Upper lobe of left lung (tissue), 6 donors: ENCODE results near the gene ADIPOR1. TPM values are rescaled to one million over a fixed set of nuclear protein-coding genes. Genes with fewer than 3 reads are reported as not detected.
"Not testable (repeated sequence)": the region's sequence is repeated elsewhere in the genome, so short reads cannot be mapped to it uniquely, and the experiment has no call there.

Experiments
- ATAC-seq, 2 donors: fragments of 200-7000 bp; cut with Tn5 transposase; one replicate each; pipeline ENCODE4 v1.9.1; 2022; ENCODE audit warnings: mild to moderate bottlenecking in 2 of 2, moderate library complexity in 2 of 2; ENCODE audit not compliant: low FRiP score in 2 of 2
- DNase-seq, 2 donors: peaks; one replicate each; pipeline ENCODE4 v3.0.0-alpha.2; 2019 to 2020
- H3K27ac ChIP-seq, 4 donors: fragments of 200-600 bp; sonication (generic); one replicate each; pipeline ENCODE4 v1.5.1; 2016 to 2019
- H3K27me3 ChIP-seq, 4 donors: fragments of 200-600 bp; sonication (generic); one replicate each; pipeline ENCODE4 v1.5.1; 2017 to 2019
- H3K36me3 ChIP-seq, 4 donors: fragments of 200-600 bp; sonication (generic); one replicate each; pipeline ENCODE4 v1.5.1; 2016 to 2019
- H3K4me1 ChIP-seq, 4 donors: fragments of 200-600 bp; sonication (generic); one replicate each; pipeline ENCODE4 v1.5.1; 2018 to 2019
- H3K4me3 ChIP-seq, 4 donors: fragments of 200-600 bp; sonication (generic); one replicate each; pipeline ENCODE4 v1.5.1; 2017 to 2019; ENCODE audit warnings: mild to moderate bottlenecking in 2 of 4, moderate library complexity in 1 of 4
- H3K9me3 ChIP-seq, 4 donors: fragments of 200-600 bp; sonication (generic); one replicate each; pipeline ENCODE4 v1.5.1; 2018 to 2019
- EP300 ChIP-seq, 4 donors: sonication (generic); formaldehyde crosslinking; IDR thresholded peaks; one replicate each; pipeline ENCODE4 v1.5.1; 2017; ENCODE audit warnings: antibody characterized with exemption in 4 of 4, control low read depth in 2 of 4
- POLR2A ChIP-seq, 4 donors: fragments of 450-650 bp; IDR thresholded peaks; one replicate each; pipeline ENCODE4 v1.5.1; 2016 to 2017; ENCODE audit warnings: antibody characterized with exemption in 4 of 4, mild to moderate bottlenecking in 2 of 4
- POLR2AphosphoS5 ChIP-seq, 2 donors: sonication (generic); formaldehyde crosslinking; IDR thresholded peaks; one replicate each; pipeline ENCODE4 v1.5.1; 2017; ENCODE audit warnings: antibody characterized with exemption in 2 of 2
- WGBS, 2 donors: methylation state at CpG; one replicate each; pipeline ENCODE4 v1.1.5; 2017 to 2018; 5-methylcytosine and 5-hydroxymethylcytosine counted together
- total RNA-seq, 6 donors: library from RNA; depleted of rRNA in 4 of 6; stranded (reverse); fragments of >200 nt in 4 of 6; gene quantifications; one replicate each; pipeline versions ENCODE4 v1.1.0 to v1.2.1, GENCODE V29; 2016 to 2021
- TF ChIP-seq, protein P1 (sequence below), 6 experiments: fragments of 450-650 bp in 4 of 6; fragments of 200-600 bp in 2 of 6; sonication (generic) in 2 of 6; IDR thresholded peaks; one replicate each; pipeline ENCODE4 v1.5.1; 2016 to 2019; ENCODE audit warnings: antibody characterized with exemption in 6 of 6
- donor health status: DM: no; HTN: no; CAD: no; lungs with moderate emphysema.
- donor health status: DM: no; HTN: yes; CAD: no; lungs with severe emphysema.

The ADIPOR1 gene
- total RNA-seq, 6 donors from 2014 or later = 57.6 to 157 (median 125) TPM

DNA sequence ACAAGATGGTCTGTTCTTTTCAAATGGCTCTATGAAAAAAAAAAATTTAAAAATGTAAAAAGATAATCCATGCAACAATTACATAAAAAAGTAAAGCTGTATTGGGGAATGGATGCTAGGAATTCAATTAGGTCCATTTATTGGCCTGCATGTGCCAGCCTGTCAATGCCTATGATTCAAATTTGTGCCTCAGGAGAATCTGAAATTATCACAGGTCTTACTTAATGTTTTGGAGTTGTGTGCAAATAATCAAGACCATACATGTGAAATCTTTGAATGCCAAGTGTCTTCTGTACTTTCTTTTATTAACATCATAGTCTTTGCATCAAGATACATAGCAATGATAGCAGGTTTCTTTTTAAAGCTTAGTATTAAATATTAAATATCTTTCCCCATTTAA, 17.6 kb downstream of the ADIPOR1 start:
- DNase-seq (no peak), ATAC-seq (no peak)
- Histone ChIP-seq H3K4me3 (no peak overlapping the region), H3K27me3 (no peaks in the 10 kb centered on the region), H3K9me3 (no peaks in the 10 kb centered on the region), H3K27ac (no peak overlapping the region), H3K36me3 (peaks cover 38 to 65% (median 54%) of the 10 kb centered on the region in 4 donors), H3K4me1 (no peaks in the 10 kb centered on the region)
- TF ChIP-seq, protein P1, sequence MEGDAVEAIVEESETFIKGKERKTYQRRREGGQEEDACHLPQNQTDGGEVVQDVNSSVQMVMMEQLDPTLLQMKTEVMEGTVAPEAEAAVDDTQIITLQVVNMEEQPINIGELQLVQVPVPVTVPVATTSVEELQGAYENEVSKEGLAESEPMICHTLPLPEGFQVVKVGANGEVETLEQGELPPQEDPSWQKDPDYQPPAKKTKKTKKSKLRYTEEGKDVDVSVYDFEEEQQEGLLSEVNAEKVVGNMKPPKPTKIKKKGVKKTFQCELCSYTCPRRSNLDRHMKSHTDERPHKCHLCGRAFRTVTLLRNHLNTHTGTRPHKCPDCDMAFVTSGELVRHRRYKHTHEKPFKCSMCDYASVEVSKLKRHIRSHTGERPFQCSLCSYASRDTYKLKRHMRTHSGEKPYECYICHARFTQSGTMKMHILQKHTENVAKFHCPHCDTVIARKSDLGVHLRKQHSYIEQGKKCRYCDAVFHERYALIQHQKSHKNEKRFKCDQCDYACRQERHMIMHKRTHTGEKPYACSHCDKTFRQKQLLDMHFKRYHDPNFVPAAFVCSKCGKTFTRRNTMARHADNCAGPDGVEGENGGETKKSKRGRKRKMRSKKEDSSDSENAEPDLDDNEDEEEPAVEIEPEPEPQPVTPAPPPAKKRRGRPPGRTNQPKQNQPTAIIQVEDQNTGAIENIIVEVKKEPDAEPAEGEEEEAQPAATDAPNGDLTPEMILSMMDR (IDR thresholded peaks at IDR 0.05) = no peak
- TF ChIP-seq POLR2AphosphoS5 (IDR thresholded peaks at IDR 0.05) (no peak), POLR2A (IDR thresholded peaks at IDR 0.05) (no peak), EP300 (IDR thresholded peaks at IDR 0.05) (no peak)

DNA sequence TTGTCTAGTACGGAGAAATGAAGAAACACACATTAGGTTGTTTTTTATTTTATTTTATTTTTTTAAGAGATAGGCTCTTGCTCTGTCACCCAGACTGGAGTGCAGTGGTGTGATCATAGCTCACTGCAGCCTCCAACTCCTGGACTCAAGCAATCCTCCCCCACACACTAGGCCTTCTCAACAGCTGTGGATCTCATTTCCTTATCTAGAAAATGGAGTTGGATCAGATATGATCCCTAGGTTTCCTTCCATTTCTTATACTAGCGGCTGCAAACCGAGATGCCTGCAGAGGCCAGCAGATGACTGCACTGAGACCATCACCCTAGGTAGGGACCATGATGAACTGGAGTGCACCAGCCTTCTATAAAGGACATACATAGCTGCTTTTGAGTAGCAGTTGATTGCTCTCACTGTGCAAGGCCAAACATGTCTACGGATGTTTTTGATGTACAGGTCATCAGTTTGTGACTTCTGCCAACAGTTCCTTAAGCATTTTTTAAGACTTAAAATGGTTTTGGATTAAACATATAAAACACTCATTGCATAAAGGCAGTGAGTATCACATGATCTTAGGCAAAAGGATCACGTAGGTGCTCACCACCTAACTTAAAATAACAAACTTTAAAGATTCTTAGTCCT, 19.7 kb downstream of the ADIPOR1 start:
- peaks cover 23 to 43% (median 33%) of the 10 kb centered on the region in 4 donors for H3K36me3 ChIP-seq
- no peak overlapping the region for H3K27ac ChIP-seq
- no peaks in the 10 kb centered on the region for H3K4me1 ChIP-seq
- H3K27me3 ChIP-seq = no peaks in the 10 kb centered on the region
- DNase-seq (no peak), ATAC-seq (no peak)
- H3K9me3 ChIP-seq = no peaks in the 10 kb centered on the region
- TF ChIP-seq POLR2AphosphoS5 (IDR thresholded peaks at IDR 0.05) = no peak
- no peak for TF ChIP-seq POLR2A (IDR thresholded peaks at IDR 0.05)
- no peak for TF ChIP-seq EP300 (IDR thresholded peaks at IDR 0.05)
- TF ChIP-seq, protein P1 (IDR thresholded peaks at IDR 0.05) = no peak
- WGBS, 2 donors = 72 to 83% methylated on average over 5 of the region's 5 CpGs
- no peak overlapping the region for H3K4me3 ChIP-seq

- 67 to 83% methylated on average over 1 of the region's 6 CpGs for WGBS, 2 donors
- not testable (repeated sequence) for H3K27me3 ChIP-seq, H3K9me3 ChIP-seq, DNase-seq, H3K27ac ChIP-seq, ATAC-seq, H3K4me3 ChIP-seq, H3K4me1 ChIP-seq
- H3K36me3 ChIP-seq = peaks cover 10 to 23% (median 14%) of the 10 kb centered on the region in 4 donors
These were observed 21.7 kb downstream of the ADIPOR1 start for GRCh38 chr1:202936409-202936808.

GRCh38 chr1:202935844-202936243, 22.3 kb downstream of the ADIPOR1 start:
- Histone ChIP-seq H3K27me3 (no peaks in the 10 kb centered on the region), H3K4me3 (no peak overlapping the region), H3K9me3 (no peaks in the 10 kb centered on the region), H3K4me1 (no peaks in the 10 kb centered on the region), H3K27ac (no peak overlapping the region), H3K36me3 (peaks cover 6 to 17% (median 8%) of the 10 kb centered on the region in 4 donors)
- ATAC-seq (no peak), DNase-seq (no peak)
- TF ChIP-seq, protein P1 (IDR thresholded peaks at IDR 0.05) = no peak
- TF ChIP-seq POLR2AphosphoS5 (IDR thresholded peaks at IDR 0.05) = no peak
- no peak for TF ChIP-seq EP300 (IDR thresholded peaks at IDR 0.05)
- TF ChIP-seq POLR2A (IDR thresholded peaks at IDR 0.05) = no peak
- 78 to 83% methylated on average over 3 of the region's 3 CpGs for WGBS, 2 donors

- TF ChIP-seq EP300 (IDR thresholded peaks at IDR 0.05) = no peak
- TF ChIP-seq POLR2A (IDR thresholded peaks at IDR 0.05) = no peak
- TF ChIP-seq POLR2AphosphoS5 (IDR thresholded peaks at IDR 0.05) = no peak
- TF ChIP-seq, protein P1 (IDR thresholded peaks at IDR 0.05) = no peak
- DNase-seq = no peak
- WGBS, 2 donors = 88 to 92% methylated on average over 3 of the region's 3 CpGs
These were observed 23.4 kb downstream of the ADIPOR1 start for GRCh38 chr1:202934755-202935154.

More at GRCh38 chr1:202934755-202935154, 23.4 kb downstream of the ADIPOR1 start:
- Histone ChIP-seq H3K27me3 (no peaks in the 10 kb centered on the region), H3K36me3 (peaks cover 0 to 7% (median 0%) of the 10 kb centered on the region in 4 donors), H3K9me3 (no peaks in the 10 kb centered on the region), H3K27ac (no peak overlapping the region), H3K4me1 (no peaks in the 10 kb centered on the region), H3K4me3 (no peak overlapping the region)
- no peak for ATAC-seq
